Panc1 (cell line): ENCODE results near the gene NRSN1. TPM values are rescaled to one million over a fixed set of nuclear protein-coding genes. Genes with fewer than 3 reads are reported as not detected.

Experiments
- ATAC-seq: fragments of 200-7000 bp; cut with Tn5 transposase; 2 replicates; pipeline ENCODE4 v1.9.1; 2020; ENCODE audit warnings: mild to moderate bottlenecking, moderate library complexity
- BruUV-seq: library from RNA; stranded (reverse); fragments of 400-500 nt; replicated peaks from 2 replicates; lab custom pipeline; 2021; lab: Mats Ljungman, UMichigan
- CTCF ChIA-PET: fragments of 300-600 bp; sonication (Branson Sonifier 250); formaldehyde crosslinking; loops from one replicate; lab custom pipeline; 2022; ENCODE audit warnings: antibody characterized with exemption; lab: Charles Lee
- POLR2A ChIA-PET: fragments of 300-600 bp; sonication (Branson Sonifier 250); formaldehyde crosslinking; loops from one replicate; lab custom pipeline; 2022; ENCODE audit warnings: antibody characterized with exemption; lab: Charles Lee
- DNase-seq: peaks from one replicate; pipeline ENCODE4 v3.0.0-alpha.2; 2010; ENCODE audit warnings: low read depth, low spot score
- H3K27ac ChIP-seq: 2 replicates; pipeline ENCODE4 v1.5.1; 2011; ENCODE audit warnings: mild to moderate bottlenecking, low read length, inconsistent platforms
- H3K27me3 ChIP-seq: fragments of 200-500 bp; sonication (Bioruptor generic); 2 replicates; pipeline ENCODE4 v1.6.0; 2014; ENCODE audit warnings: low read length, inconsistent platforms; ENCODE audit not compliant: control insufficient read depth, insufficient read depth
- H3K36me3 ChIP-seq: fragments of 200-500 bp; sonication (Bioruptor generic); 2 replicates; pipeline ENCODE4 v1.5.1; 2014; ENCODE audit warnings: inconsistent platforms, mild to moderate bottlenecking, low read length, moderate library complexity; ENCODE audit not compliant: control insufficient read depth, insufficient read depth
- H3K4me1 ChIP-seq: 2 replicates; pipeline ENCODE4 v1.5.1; 2011; ENCODE audit warnings: inconsistent platforms, mild to moderate bottlenecking, low read length, moderate library complexity; ENCODE audit not compliant: control insufficient read depth, insufficient read depth
- H3K4me3 ChIP-seq, 2 experiments: 2 replicates each; pipeline ENCODE4 v1.5.1; 2011 to 2012; ENCODE audit warnings: low read depth in 2 of 2, low read length in 2 of 2, mild to moderate bottlenecking in 2 of 2, inconsistent platforms in 1 of 2, moderate library complexity in 1 of 2
- H3K9me3 ChIP-seq: fragments of 200-500 bp; sonication (Bioruptor generic); 2 replicates; pipeline ENCODE4 v1.5.1; 2014; ENCODE audit warnings: low read depth, mild to moderate bottlenecking, inconsistent platforms, low read length, moderate library complexity; ENCODE audit not compliant: control insufficient read depth, insufficient read depth
- CTCF ChIP-seq: fragments of 450-650 bp; IDR thresholded peaks from 2 replicates; pipeline ENCODE4 v1.5.1; 2017; ENCODE audit warnings: mild to moderate bottlenecking
- POLR2AphosphoS5 ChIP-seq: IDR thresholded peaks from 2 replicates; pipeline ENCODE4 v1.6.1; 2012; ENCODE audit warnings: mild to moderate bottlenecking, low read depth, low read length, moderate library complexity
- SIN3A ChIP-seq: IDR thresholded peaks from 2 replicates; pipeline ENCODE4 v1.6.1; 2012; ENCODE audit warnings: low read depth, mild to moderate bottlenecking, low read length, moderate library complexity, borderline replicate concordance; ENCODE audit not compliant: insufficient read depth
- TCF7L2 ChIP-seq: IDR thresholded peaks from 2 replicates; pipeline ENCODE4 v1.6.1; 2011; ENCODE audit warnings: mild to moderate bottlenecking, low read depth, low read length, inconsistent platforms
- in situ Hi-C: cut with HindIII; loops from 2 replicates; pipeline ENCODE4 v1.10.0; 2016; ENCODE audit warnings: low sequenced_read_pairs, low pct_unique_long_range_greater_than_20kb
- intact Hi-C: fragments of 100-400 bp; cut with micrococcal nuclease; formaldehyde crosslinking; loops from one replicate; pipeline ENCODE4 v1.10.0; 2022; ENCODE audit not compliant: unreplicated experiment
- total RNA-seq: library from RNA; stranded (reverse); gene quantifications from one replicate; pipeline ENCODE4 v1.2.1, GENCODE V29; 2021; ENCODE audit not compliant: unreplicated experiment
- TF ChIP-seq, protein P1 (sequence below), 2 experiments: IDR thresholded peaks; 2 replicates each; pipeline ENCODE4 v1.6.1; 2011 to 2012; ENCODE audit warnings: low read depth in 2 of 2, control low read depth in 1 of 2, low read length in 1 of 2, mild to moderate bottlenecking in 1 of 2, moderate library complexity in 1 of 2; ENCODE audit not compliant: insufficient read depth in 1 of 2

The NRSN1 gene
- total RNA-seq, 1 experiment from 2014 or later = not detected

GRCh38 chr6:24194978-24195700 lies 69.1 kb downstream of the NRSN1 start:
- POLR2A ChIA-PET = no interaction called here
- no peak for DNase-seq
- H3K27me3 ChIP-seq = no peaks in the 10 kb centered on the region
- CTCF ChIA-PET = no interaction called here
- no peaks in the 10 kb centered on the region for H3K4me1 ChIP-seq
- ATAC-seq = no peak
- TF ChIP-seq, protein P1, sequence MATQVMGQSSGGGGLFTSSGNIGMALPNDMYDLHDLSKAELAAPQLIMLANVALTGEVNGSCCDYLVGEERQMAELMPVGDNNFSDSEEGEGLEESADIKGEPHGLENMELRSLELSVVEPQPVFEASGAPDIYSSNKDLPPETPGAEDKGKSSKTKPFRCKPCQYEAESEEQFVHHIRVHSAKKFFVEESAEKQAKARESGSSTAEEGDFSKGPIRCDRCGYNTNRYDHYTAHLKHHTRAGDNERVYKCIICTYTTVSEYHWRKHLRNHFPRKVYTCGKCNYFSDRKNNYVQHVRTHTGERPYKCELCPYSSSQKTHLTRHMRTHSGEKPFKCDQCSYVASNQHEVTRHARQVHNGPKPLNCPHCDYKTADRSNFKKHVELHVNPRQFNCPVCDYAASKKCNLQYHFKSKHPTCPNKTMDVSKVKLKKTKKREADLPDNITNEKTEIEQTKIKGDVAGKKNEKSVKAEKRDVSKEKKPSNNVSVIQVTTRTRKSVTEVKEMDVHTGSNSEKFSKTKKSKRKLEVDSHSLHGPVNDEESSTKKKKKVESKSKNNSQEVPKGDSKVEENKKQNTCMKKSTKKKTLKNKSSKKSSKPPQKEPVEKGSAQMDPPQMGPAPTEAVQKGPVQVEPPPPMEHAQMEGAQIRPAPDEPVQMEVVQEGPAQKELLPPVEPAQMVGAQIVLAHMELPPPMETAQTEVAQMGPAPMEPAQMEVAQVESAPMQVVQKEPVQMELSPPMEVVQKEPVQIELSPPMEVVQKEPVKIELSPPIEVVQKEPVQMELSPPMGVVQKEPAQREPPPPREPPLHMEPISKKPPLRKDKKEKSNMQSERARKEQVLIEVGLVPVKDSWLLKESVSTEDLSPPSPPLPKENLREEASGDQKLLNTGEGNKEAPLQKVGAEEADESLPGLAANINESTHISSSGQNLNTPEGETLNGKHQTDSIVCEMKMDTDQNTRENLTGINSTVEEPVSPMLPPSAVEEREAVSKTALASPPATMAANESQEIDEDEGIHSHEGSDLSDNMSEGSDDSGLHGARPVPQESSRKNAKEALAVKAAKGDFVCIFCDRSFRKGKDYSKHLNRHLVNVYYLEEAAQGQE (IDR thresholded peaks at IDR 0.05; ENCODE audit: insufficient read depth in 1 of 2, low read depth in 2 of 2, low read length in 1 of 2) = no peak
- TF ChIP-seq SIN3A (no peak), TCF7L2 (no peak), CTCF (no peak), POLR2AphosphoS5 (no peak)
- H3K4me3 ChIP-seq = no peak overlapping the region
- BruUV-seq = no TSS peak
- no peak overlapping the region for H3K27ac ChIP-seq
- intact Hi-C loops (no loop called here), in situ Hi-C loops (no loop called here)
- H3K9me3 ChIP-seq = no peaks in the 10 kb centered on the region
- H3K36me3 ChIP-seq = no peaks in the 10 kb centered on the region

DNA sequence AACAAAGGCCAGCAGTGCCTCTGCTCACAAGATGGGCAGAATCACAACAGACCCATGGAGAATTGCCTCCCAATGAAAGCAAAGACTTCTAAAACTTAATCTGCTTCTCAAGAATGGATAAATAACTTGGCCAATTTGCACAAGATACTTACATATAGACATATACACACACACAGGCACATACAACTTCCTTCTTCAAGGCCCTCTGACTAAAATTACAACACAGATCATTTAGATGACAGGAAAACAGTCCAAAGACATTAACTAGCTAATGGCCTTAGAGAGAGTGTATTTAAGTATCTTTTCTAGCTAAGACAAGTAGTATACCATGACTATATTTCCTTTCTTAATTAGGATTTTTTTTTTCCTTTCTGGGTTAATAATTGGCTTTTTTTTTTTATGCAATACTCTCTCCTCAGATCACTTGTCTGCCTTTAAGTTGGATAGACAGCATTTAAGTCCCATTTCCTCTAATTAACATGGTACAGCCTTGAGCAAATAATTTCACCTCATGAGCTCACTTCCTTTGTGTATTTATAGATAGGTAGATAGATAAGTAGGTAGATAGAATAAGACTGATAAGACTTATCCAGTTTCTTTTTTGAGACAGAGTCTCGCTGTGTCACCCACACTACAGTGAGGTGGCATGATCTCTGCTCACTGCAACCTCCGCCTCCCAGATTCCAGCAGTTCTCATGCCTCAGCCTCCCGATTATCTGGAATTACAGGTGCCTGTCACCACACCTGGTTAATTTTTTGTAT lies 70.0 kb downstream of the NRSN1 start:
- Histone ChIP-seq H3K9me3 (no peaks in the 10 kb centered on the region), H3K36me3 (no peaks in the 10 kb centered on the region), H3K27ac (no peak overlapping the region), H3K4me1 (no peaks in the 10 kb centered on the region), H3K27me3 (no peaks in the 10 kb centered on the region), H3K4me3 (no peak overlapping the region)
- no TSS peak for BruUV-seq
- TF ChIP-seq, protein P1 (IDR thresholded peaks at IDR 0.05; ENCODE audit: insufficient read depth in 1 of 2, low read depth in 2 of 2, low read length in 1 of 2) = no peak
- no peak for TF ChIP-seq TCF7L2
- no peak for TF ChIP-seq CTCF
- TF ChIP-seq SIN3A = no peak
- TF ChIP-seq POLR2AphosphoS5 = no peak
- intact Hi-C loops = no loop called here
- ATAC-seq (no peak), DNase-seq (no peak)
- in situ Hi-C loops = no loop called here
- CTCF ChIA-PET = no interaction called here
- POLR2A ChIA-PET = no interaction called here
